ENCODE measurements around the gene CLEC5A. TPM values are rescaled to one million over a fixed set of nuclear protein-coding genes. Genes with fewer than 3 reads are reported as not detected.

Gene CLEC5A
- total RNA-seq, 1 experiment from 2014 or later = not detected

- Histone ChIP-seq H3K18ac (ENCODE audit: insufficient read length, low read depth, low read length) (no peak overlapping the region), H3K14ac (ENCODE audit: insufficient read depth, low read length) (no peak overlapping the region), H4K5ac (ENCODE audit: insufficient read length, low read depth, low read length) (no peak overlapping the region), H3T11ph (ENCODE audit: low read length) (no peak overlapping the region), H3K23me2 (ENCODE audit: insufficient read length, low read depth, low read length, poor library complexity, severe bottlenecking) (no peaks in the 10 kb centered on the region), H3K79me2 (ENCODE audit: insufficient read depth, low read length) (no peaks in the 10 kb centered on the region), H3K56ac (ENCODE audit: insufficient read length, low read depth, low read length) (no peak overlapping the region), H3K27ac (ENCODE audit: insufficient read length, low read depth, low read length) (no peak overlapping the region), H3K23ac (ENCODE audit: insufficient read length, low read depth, low read length) (no peak overlapping the region), H3K9ac (ENCODE audit: extremely low read depth, insufficient read length, low read length) (no peak overlapping the region), H2AFZ (ENCODE audit: low read length) (no peak overlapping the region), H4K20me1 (ENCODE audit: control insufficient read depth, insufficient read depth, insufficient read length) (no peaks in the 10 kb centered on the region), H3K9me3 (ENCODE audit: control insufficient read depth, low read depth, low read length) (no peaks in the 10 kb centered on the region), H4K91ac (ENCODE audit: insufficient read length, low read depth, low read length) (no peak overlapping the region), H2BK15ac (ENCODE audit: low read depth, low read length) (no peak overlapping the region), H3K27me3 (ENCODE audit: insufficient read depth, low read length) (no peaks in the 10 kb centered on the region), H3K79me1 (ENCODE audit: insufficient read depth, low read depth, low read length, poor library complexity, severe bottlenecking) (no peaks in the 10 kb centered on the region), H3K4me1 (ENCODE audit: insufficient read depth, low read length) (no peaks in the 10 kb centered on the region), H3K4me2 (ENCODE audit: insufficient read depth, insufficient read length, low read length) (no peak overlapping the region), H2BK20ac (ENCODE audit: low read depth, low read length, poor library complexity, severe bottlenecking) (no peak overlapping the region), H3K4ac (ENCODE audit: low read depth, low read length) (no peak overlapping the region), H2BK120ac (ENCODE audit: low read depth, low read length, poor library complexity, severe bottlenecking) (no peak overlapping the region), H4K8ac (replicated peaks; ENCODE audit: insufficient read length, low read depth, low read length) (no peak overlapping the region), H2BK12ac (ENCODE audit: insufficient read length, low read depth, low read length) (no peak overlapping the region), H2BK5ac (ENCODE audit: insufficient read length, low read length) (no peak overlapping the region), H2AK5ac (ENCODE audit: insufficient read length, low read length) (no peak overlapping the region)
- no peak for TF ChIP-seq CTCF (conservative IDR thresholded peaks at IDR 0.05)
- Mint-ChIP-seq H3K4me1 (no peaks in the 10 kb centered on the region), H3K36me3 (ENCODE audit: insufficient read depth in 1 of 3, low read depth in 3 of 3) (peaks cover 0 to 2% (median 0%) of the 10 kb centered on the region in 3 experiments; a peak in 3 of 7 replicates), H3K27me3 (ENCODE audit: low read depth) (peaks cover 7% of the 10 kb centered on the region), H3K27ac (no peak overlapping the region), H3K9me3 (peaks cover 4% of the 10 kb centered on the region in 2 experiments; a peak in 4 of 5 replicates), H3K4me3 (no peak overlapping the region)
- WGBS (ENCODE audit: extremely low coverage, insufficient read length, low lambda C conversion rate) = no CpG with 5 or more reads among the region's 2 CpGs
- DNase-seq = no peak
Observed at GRCh38 chr7:141915565-141915964, 31.2 kb downstream of the CLEC5A start.
